DOHH2 (cell line): ENCODE data around the gene CETN1.

Source experiments
- H3F3A ChIP-seq: fragments of 200-600 bp; sonication (generic), shearing (Covaris generic); 2 replicates; pipeline ENCODE4 v1.6.0; 2016; ENCODE audit warnings: antibody characterized with exemption, mild to moderate bottlenecking; ENCODE audit not compliant: control insufficient read depth, insufficient read depth
- H3K27ac ChIP-seq: fragments of 200-600 bp; sonication (generic); 2 replicates; pipeline ENCODE4 v1.5.1; 2014; ENCODE audit warnings: low read depth, mild to moderate bottlenecking, low read length, moderate library complexity
- H3K27me3 ChIP-seq: fragments of 200-600 bp; sonication (generic); 2 replicates; pipeline ENCODE4 v1.6.1; 2014; ENCODE audit warnings: mild to moderate bottlenecking, low read length, mixed read lengths; ENCODE audit not compliant: control insufficient read depth
- H3K36me3 ChIP-seq: fragments of 200-600 bp; sonication (generic); 2 replicates; pipeline ENCODE4 v1.6.1; 2014; ENCODE audit warnings: mild to moderate bottlenecking, low read length, moderate library complexity, mixed read lengths; ENCODE audit not compliant: control insufficient read depth
- H3K4me1 ChIP-seq: fragments of 200-600 bp; sonication (generic); 2 replicates; pipeline ENCODE4 v1.6.1; 2014; ENCODE audit warnings: mild to moderate bottlenecking, low read length, mixed read lengths; ENCODE audit not compliant: control insufficient read depth
- H3K4me2 ChIP-seq: fragments of 200-600 bp; sonication (generic); 2 replicates; pipeline ENCODE4 v1.6.0; 2014; ENCODE audit warnings: mild to moderate bottlenecking, low read length, moderate library complexity
- H3K4me3 ChIP-seq: fragments of 200-600 bp; sonication (generic); 2 replicates; pipeline ENCODE4 v1.5.1; 2014; ENCODE audit warnings: mild to moderate bottlenecking, low read length, mixed read lengths
- H3K79me2 ChIP-seq: fragments of 200-600 bp; sonication (generic); 2 replicates; pipeline ENCODE4 v1.6.1; 2014; ENCODE audit warnings: mild to moderate bottlenecking, low read length, mixed read lengths; ENCODE audit not compliant: control insufficient read depth
- H3K9me2 ChIP-seq: fragments of 200-600 bp; sonication (generic); replicated peaks from 2 replicates; pipeline ENCODE4 v1.6.1; 2014; ENCODE audit warnings: mild to moderate bottlenecking, low read length, mixed read lengths; ENCODE audit not compliant: control insufficient read depth
- H3K9me3 ChIP-seq: fragments of 200-600 bp; sonication (generic); 2 replicates; pipeline ENCODE4 v1.6.1; 2014; ENCODE audit warnings: antibody characterized with exemption, low read length, mixed read lengths; ENCODE audit not compliant: control insufficient read depth, insufficient read depth
- H4K20me1 ChIP-seq: fragments of 200-600 bp; sonication (generic); 2 replicates; pipeline ENCODE4 v1.6.0; 2014; ENCODE audit warnings: low read depth, mild to moderate bottlenecking, antibody characterized with exemption, low read length, moderate library complexity; ENCODE audit not compliant: control insufficient read depth, insufficient read depth
- EZH2phosphoT487 ChIP-seq: fragments of 200-600 bp; sonication (generic); IDR thresholded peaks from 2 replicates; pipeline ENCODE4 v1.6.1; 2017; ENCODE audit warnings: borderline replicate concordance, mild to moderate bottlenecking, antibody characterized with exemption, low read length, moderate library complexity, mixed read lengths
- TF ChIP-seq, protein P1 (sequence below): fragments of 200-600 bp; sonication (generic); IDR thresholded peaks from one replicate; pipeline ENCODE4 v1.5.1; 2014; ENCODE audit warnings: antibody characterized with exemption, mild to moderate bottlenecking, low read depth, low read length; ENCODE audit not compliant: poor library complexity, severe bottlenecking

Gene CETN1

GRCh38 chr18:582465-582864 lies 2.3 kb downstream of the CETN1 start:
- Histone ChIP-seq H3K79me2 (no peaks in the 10 kb centered on the region), H3K4me2 (no peak overlapping the region), H3K9me2 (no peaks in the 10 kb centered on the region), H3K4me1 (no peaks in the 10 kb centered on the region), H3K9me3 (no peaks in the 10 kb centered on the region), H3K27ac (no peak overlapping the region), H4K20me1 (no peaks in the 10 kb centered on the region), H3K36me3 (no peaks in the 10 kb centered on the region), H3F3A (no peaks in the 10 kb centered on the region), H3K27me3 (no peaks in the 10 kb centered on the region), H3K4me3 (no peak overlapping the region)
- TF ChIP-seq, protein P1, sequence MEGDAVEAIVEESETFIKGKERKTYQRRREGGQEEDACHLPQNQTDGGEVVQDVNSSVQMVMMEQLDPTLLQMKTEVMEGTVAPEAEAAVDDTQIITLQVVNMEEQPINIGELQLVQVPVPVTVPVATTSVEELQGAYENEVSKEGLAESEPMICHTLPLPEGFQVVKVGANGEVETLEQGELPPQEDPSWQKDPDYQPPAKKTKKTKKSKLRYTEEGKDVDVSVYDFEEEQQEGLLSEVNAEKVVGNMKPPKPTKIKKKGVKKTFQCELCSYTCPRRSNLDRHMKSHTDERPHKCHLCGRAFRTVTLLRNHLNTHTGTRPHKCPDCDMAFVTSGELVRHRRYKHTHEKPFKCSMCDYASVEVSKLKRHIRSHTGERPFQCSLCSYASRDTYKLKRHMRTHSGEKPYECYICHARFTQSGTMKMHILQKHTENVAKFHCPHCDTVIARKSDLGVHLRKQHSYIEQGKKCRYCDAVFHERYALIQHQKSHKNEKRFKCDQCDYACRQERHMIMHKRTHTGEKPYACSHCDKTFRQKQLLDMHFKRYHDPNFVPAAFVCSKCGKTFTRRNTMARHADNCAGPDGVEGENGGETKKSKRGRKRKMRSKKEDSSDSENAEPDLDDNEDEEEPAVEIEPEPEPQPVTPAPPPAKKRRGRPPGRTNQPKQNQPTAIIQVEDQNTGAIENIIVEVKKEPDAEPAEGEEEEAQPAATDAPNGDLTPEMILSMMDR, result no peak
- TF ChIP-seq EZH2phosphoT487, result no peak

GRCh38 chr18:595068-595467 lies 14.9 kb downstream of the CETN1 start:
- peaks cover 3% of the 10 kb centered on the region; the same call in 1 of the 2 replicates for H3K9me3 ChIP-seq
- no peaks in the 10 kb centered on the region for H3K9me2 ChIP-seq
- H3K27ac ChIP-seq, result no peak overlapping the region
- TF ChIP-seq, protein P1, result no peak
- no peak for TF ChIP-seq EZH2phosphoT487
- H3K79me2 ChIP-seq, result no peaks in the 10 kb centered on the region
- no peak overlapping the region for H3K4me3 ChIP-seq
- H3K36me3 ChIP-seq, result no peaks in the 10 kb centered on the region
- H3K4me1 ChIP-seq, result peaks cover 8% of the 10 kb centered on the region
- 0 out of 2 replicates have a peak, but pooled peaks cover 2% of the 10 kb centered on the region for H3K27me3 ChIP-seq
- H4K20me1 ChIP-seq, result no peaks in the 10 kb centered on the region
- no peak overlapping the region for H3K4me2 ChIP-seq
- H3F3A ChIP-seq, result peaks cover 5% of the 10 kb centered on the region; the same call in 1 of the 2 replicates

DNA sequence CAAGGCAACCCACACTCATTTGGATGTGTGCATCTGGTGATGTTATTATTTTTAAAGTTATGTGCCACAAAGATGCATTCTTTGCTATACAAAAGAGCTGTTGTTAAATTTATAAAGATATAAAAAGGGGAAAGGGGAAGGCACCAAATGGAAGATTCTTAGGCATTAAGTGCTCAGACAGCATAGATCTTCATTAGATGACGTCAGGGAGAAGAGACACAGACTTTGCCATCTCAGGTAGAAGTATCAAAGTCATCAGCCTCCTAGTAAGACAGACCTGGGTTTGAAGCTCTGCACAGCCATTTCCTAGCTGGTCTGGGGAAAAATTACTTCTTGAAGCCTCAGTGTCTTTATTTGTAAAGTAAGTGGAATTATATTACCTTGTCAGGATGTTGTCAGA lies 15.4 kb downstream of the CETN1 start:
- Histone ChIP-seq H3K27ac (no peak overlapping the region), H3K9me2 (no peaks in the 10 kb centered on the region), H3F3A (peaks cover 5% of the 10 kb centered on the region; the same call in 1 of the 2 replicates), H3K9me3 (peaks cover 3% of the 10 kb centered on the region; the same call in 1 of the 2 replicates), H3K36me3 (no peaks in the 10 kb centered on the region), H3K4me3 (no peak overlapping the region), H3K79me2 (no peaks in the 10 kb centered on the region), H3K27me3 (0 out of 2 replicates have a peak, but pooled peaks cover 2% of the 10 kb centered on the region), H3K4me1 (peaks cover 8% of the 10 kb centered on the region), H3K4me2 (no peak overlapping the region), H4K20me1 (no peaks in the 10 kb centered on the region)
- TF ChIP-seq EZH2phosphoT487, result no peak
- TF ChIP-seq, protein P1, result no peak
